GOT3 (cell line): ENCODE results near the gene C20orf144.
"Not testable (repeated sequence)": the region's sequence is repeated elsewhere in the genome, so short reads cannot be mapped to it uniquely, and the experiment has no call there.

Experiments
- DNase-seq: peaks from one replicate; lab custom pipeline; 2025; ENCODE audit warnings: mixed read lengths; lab: John Stamatoyannopoulos, UW

Gene C20orf144

DNA sequence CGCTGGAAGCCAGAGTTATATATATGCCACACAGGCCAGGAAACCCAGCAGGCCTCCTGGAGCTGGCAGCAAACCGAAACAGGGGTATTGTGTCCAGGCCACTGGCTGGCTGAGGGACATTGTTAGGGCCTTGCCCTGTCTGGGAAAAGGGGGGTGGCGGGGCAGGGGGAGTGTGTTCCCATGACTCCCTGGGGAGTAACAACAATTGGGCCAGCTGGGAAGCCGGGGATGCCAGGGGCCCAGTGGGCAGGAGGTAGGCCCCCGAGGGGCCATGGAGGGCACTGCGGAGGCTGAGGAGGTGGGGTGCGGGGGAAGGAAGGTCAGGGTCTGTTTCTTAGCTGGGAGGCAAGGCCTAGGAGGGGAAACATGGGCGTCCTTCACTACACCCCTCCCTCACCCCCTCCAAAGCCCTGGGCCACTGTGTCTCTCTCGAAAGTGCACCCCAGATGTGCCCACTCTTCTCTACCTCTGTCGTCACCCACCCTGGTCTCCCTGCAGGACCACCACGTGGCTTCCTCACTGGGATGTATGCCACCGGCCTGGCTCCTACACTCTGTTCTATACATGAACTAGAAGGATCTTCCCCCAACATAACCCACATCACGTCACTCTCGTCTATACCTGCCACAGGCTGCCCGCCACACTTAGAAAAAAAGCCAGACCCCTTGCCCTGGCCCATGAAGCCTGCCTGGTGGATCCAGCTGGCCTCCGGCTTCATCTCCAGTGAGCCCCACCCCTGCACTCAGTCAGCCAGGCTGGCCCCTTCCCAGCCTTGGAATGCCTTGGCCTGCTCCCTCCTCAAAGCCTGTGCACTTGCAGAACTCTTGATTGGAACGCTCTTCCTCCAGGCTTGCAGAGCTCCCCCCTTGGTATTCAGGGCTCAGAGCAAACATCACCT lies 31.9 kb downstream of the C20orf144 start:
- no peak for DNase-seq

DNA sequence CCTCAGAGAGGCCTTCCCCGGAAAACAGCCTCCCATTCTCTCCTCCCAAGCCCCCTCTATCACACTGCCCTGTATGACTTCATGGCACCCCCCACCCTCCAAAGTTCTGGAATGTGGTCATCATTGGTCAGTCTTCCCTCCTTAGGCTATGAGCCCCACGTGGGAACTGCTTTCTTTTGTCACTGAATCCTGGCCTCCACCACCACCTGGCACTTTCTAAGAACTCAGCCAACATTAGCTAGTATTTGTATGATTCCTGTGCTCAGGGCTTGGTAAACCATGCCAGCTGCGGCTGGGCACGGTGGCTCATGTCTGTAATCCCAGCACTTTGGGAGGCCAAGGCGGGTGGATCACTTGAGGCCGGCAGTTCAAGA lies 32.5 kb downstream of the C20orf144 start:
- DNase-seq = no peak

- no peak for DNase-seq
Measured at GRCh38 chr20:33696448-33696847, 34.3 kb downstream of the C20orf144 start.

DNA sequence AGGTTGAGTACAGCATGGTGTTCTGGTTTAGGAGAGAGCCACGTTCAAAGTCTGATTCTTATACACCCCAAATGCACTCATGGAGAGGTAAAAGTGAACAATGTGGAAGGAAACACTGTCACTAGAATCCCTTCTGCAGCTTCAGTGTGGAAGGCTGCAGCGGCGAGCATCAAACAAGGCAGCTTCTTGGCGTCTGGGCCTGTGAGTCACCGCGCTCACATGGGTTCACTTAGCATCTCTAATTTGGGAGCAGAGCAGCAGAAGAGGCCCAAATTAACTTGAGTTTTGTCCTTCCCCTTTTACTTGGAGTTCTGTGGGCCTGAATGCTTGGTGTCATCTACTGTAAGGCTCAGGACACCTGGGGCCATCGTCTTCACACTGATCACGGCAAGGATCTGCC lies 35.0 kb downstream of the C20orf144 start:
- no peak for DNase-seq

DNA sequence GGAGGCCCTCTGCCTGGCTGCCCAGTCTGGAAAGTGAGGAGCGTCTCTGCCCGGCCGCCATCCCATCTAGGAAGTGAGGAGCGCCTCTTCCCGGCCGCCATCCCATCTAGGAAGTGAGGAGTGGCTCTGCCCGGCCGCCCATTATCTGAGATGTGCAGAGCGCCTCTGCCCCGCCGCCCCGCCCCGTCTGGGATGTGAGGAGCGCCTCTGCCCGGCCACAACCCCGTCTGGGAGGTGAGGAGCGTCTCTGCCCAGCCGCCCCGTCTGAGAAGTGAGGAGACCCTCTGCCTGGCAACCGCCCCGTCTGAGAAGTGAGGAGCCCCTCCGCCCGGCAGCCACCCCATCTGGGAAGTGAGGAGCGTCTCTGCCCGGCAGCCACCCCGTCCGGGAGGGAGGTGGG lies 36.8 kb downstream of the C20orf144 start:
- not testable (repeated sequence) for DNase-seq

- DNase-seq = not testable (repeated sequence)
Measured at GRCh38 chr20:33700696-33701441, 38.7 kb downstream of the C20orf144 start.

DNA sequence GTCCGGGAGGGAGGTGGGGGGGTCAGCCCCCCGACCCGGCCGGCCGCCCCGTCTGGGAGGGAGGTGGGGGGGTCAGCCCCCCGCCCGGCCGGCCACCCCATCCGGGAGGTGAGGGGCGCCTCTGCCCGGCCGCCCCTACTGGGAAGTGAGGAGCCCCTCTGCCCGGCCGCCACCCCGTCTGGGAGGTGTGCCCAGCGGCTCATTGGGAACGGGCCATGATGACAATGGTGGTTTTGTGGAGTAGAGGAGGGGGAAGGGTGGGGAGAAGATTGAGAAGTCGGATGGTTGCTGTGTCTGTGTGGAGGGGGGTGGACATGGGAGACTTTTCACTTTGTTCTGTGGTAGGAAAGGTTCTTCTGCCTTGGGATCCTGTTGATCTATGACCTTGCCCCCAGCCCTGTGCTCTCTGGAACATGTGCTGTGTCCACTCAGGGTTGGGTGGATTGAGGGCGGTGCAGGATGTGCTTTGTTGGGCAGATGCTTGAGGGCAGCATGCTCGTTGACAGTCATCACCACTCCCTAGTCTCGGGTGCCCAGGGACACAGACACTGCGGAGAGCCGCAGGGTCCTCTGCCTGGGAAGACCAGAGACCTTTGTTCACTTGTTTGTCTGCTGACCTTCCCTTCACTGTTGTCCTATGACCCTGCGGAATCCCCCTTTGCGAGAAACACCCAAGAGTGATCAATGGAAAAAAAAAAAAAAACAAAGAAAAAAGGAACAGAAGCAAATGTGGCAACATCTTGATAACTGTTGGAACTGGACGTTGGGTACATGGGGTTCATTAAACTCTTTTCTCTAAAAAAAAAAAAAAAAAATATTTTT lies 39.7 kb downstream of the C20orf144 start:
- no peak for DNase-seq

DNA sequence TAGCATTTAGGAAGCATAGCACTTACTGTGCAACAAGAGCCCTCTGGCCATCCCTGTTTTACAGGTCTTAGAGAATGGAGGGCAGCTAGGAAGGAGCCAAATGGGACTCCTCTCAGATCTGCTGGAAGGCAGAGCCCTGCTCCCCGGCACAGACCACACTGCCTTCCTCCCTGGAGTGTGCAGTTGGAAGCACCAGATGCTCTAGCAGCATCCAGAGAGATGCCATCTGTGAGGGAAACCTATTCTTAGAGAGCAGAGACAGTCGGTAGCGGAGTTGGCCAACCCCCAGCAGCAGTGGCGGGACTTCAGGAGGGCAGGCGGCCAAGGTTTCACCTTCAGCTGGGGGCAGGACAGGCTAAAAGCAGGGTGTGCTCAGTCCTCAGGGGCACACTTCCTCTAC lies 40.7 kb downstream of the C20orf144 start:
- DNase-seq = no peak

DNA sequence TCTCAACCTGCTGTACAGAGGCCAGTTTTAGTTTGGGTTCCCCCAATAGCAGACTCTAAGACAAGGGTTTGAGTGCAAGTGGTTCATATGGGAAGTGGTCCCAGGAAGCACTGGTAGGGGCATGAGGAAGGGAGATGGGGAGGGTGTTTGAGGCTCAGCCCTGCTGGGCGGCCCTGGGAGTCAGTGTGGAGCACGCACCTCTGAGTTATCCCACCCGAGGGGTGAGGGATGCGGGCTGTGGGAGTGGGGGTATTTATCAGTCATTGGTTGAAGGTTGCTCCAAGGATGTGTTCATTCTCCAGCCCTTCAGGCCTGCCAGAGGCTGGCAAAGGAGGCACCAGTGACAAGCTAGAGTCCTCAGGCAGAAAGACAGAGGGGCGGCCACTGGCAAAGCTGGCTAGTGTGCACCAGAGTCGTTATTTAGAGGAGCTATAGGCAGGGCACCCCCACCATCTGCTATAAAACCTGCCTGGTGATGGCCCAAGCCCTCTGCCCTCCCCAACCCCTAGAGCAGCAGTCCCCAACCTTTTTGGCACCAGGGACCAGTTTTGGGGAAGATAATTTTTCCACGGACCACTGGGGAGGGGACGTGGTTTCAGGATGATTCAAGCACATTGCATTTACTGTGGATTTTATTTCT lies 41.5 kb downstream of the C20orf144 start:
- no peak for DNase-seq

DNA sequence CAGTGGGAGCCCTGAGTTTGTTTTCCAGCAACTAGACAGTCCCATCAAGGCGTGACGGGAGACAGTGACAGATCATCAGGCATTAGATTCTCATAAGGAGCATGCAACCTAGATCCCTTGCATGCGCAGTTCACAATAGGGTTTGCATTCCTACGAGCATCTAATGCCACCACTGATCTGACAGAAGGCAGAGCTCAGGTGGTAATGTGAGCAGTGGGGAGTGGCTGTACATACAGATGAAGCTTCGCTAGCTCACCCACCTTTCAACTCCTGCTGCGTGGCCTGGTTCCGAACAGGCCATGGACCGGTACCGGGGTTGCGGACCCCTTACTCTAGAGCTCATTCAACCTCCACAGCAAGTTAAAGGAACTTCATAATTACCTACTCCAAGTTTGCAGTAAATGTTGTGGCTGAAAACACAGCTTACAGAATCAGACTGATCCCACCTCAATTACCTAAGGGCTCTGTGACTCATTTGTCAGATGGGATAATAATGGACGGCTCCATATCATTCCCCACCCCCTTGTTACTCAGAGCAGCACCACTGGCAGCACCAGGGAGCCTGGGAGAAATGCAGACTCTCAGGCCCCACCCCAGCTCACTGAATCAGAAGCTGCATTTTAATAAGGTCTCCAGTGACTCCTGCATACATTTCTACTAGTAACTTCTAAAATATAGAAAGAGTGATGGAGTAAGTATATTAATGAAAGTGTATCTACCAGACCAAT lies 42.2 kb downstream of the C20orf144 start:
- DNase-seq = no peak

- no peak for DNase-seq
Measured at GRCh38 chr20:33707668-33708067, 45.5 kb downstream of the C20orf144 start.

GRCh38 chr20:33709398-33709797 lies 47.3 kb downstream of the C20orf144 start:
- no peak for DNase-seq

GRCh38 chr20:33709905-33710541 lies 47.9 kb downstream of the C20orf144 start:
- DNase-seq = no peak

GRCh38 chr20:33710681-33711445 lies 48.7 kb downstream of the C20orf144 start:
- DNase-seq = no peak

- DNase-seq = no peak
Measured at GRCh38 chr20:33711446-33711738, 49.3 kb downstream of the C20orf144 start.
